ENCODE data around the gene ZIC4.

Gene ZIC4

GRCh38 chr3:147405231-147406027, 914 bp downstream of the ZIC4 start:
- no peak for DNase-seq (ENCODE audit: low read depth in 3 of 3)

GRCh38 chr3:147404800-147405230, 1.5 kb downstream of the ZIC4 start:
- DNase-seq (ENCODE audit: low read depth in 3 of 3): no peak

- DNase-seq (ENCODE audit: low read depth in 3 of 3): no peak
Observed at GRCh38 chr3:147404000-147404799, 2.1 kb downstream of the ZIC4 start.

DNA sequence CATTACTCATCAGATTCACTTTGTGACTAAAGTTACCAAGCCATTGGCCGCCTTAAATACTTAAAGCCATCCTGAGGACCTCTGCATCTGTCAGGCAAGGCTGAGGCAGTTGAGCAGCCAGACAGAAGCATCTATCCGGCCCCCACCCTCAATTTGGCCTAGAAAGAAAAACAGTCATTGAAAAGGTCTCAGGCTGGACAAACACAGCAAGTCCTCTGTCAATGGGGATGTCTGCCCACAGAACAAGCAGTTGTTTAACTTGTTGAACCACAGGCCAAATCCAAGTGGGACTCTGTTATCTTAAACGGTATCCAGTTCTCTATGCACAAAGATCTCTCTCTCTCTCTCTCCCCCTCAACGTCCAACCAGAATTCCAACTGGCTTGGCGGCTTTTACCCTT, 2.8 kb downstream of the ZIC4 start:
- no peak for DNase-seq (ENCODE audit: low read depth in 3 of 3)

- no peak for DNase-seq (ENCODE audit: low read depth in 3 of 3)
Observed at GRCh38 chr3:147402159-147402558, 4.2 kb downstream of the ZIC4 start.

DNA sequence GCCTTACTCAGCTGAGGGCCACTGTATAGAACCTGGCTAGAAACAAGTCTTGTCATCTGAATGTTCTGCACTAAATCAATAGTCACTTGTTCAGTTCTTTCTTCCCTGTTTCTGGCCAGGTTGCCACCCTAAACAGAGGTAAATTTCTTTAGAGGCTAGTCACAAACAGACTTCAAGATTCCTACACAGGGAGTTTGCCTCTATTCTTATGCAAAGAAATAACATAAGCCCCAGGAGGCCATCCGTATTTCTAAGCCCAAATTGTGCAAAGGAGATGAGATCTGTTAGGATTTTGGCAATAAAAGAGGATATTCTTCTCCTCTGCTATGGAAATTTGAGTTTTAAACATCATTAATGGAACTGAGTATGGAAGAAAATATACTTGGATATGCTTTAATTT, 4.9 kb downstream of the ZIC4 start:
- no peak for DNase-seq (ENCODE audit: low read depth in 3 of 3)

DNA sequence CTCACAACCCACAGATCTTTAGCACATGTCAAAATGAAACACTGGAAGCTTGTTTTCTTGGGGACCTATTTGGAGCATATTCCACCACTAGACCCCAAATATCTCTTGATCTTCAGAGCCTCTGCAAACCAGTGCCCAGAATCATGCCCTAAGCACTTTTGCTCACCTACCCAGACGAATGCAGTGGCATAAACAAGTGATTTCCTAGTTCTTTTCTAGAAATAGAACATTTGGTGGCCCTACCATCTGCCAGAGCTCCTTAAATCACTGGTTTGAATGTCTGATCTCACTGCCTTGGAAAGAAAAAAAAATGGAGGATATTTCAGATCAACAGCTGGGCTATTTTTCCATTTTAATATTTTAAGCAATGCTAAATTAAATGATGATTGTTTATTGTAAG, 5.3 kb downstream of the ZIC4 start:
- no peak for DNase-seq (ENCODE audit: low read depth in 3 of 3)

GRCh38 chr3:147400111-147400510, 6.2 kb downstream of the ZIC4 start:
- no peak for DNase-seq (ENCODE audit: low read depth in 3 of 3)

DNA sequence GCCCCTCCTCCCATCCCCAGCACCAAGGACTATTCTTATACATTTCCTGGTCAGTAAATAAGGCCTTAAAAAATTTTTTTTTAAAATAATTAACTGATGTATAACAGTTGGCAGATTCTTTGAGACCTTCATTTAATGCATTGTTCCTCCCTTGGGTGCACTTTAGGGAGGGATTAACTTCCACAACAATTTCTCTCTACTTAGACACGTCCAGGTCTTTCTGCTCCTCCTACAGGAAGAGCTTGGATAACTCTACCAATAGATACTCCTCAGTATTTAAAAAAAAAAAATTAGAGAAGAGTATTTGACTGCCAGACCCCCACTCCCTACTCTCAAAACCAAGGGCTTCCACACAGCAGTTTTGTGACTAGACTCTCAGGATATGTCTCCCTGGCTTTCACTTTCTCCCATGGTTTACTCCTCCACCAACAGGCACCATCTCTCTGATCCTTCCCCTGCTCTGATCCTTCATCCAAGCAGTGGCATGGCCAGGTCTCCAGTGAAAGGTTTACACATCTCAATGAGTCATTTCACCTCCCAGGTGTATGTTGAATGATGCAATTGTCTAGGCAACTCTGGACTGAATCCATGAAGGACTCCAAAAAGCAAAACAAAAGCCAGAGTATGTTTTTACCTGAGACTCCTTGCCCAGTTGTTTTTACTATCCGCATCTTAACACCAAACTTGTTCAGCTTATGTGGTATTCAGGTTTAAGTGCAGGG, 7.4 kb downstream of the ZIC4 start:
- no peak for DNase-seq (ENCODE audit: low read depth in 3 of 3)

- DNase-seq (ENCODE audit: low read depth in 3 of 3): no peak
Observed at GRCh38 chr3:147397875-147398812, 8.2 kb downstream of the ZIC4 start.

DNA sequence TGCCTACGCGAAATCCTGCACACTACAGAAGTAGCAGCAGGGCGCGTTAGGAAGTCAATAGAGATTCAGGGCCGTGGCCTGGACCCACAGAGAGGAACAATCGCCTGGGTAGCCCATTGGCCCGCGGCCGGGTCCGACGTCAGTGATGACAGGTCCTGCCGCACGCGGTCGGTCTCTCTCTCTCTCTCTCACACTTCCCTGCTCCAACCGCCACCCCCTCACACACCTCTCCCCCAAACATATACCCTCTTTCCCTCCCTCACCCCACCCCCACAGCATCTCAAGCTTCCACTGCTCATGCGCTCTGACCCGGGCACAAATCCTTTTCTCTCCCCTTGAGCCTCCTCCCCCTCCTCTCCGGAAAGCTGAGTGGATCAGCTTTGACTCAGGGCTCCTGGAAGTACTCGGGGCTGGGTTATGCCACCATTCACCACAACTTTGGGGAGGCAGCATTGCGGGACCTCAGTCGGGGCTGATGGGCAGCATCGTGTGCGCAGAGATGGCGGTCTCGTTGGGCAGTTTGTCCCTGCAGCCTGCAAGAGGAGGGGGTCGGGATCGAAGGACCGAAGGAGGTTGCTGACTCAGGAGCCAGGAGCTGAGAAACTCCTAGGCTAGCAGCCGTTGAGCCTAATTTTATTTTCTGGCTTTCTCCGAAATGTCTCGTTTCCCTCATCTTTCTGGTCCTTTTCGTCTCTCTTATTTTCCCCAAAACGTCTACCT, 9.0 kb downstream of the ZIC4 start:
- no peak for DNase-seq (ENCODE audit: low read depth in 3 of 3)

GRCh38 chr3:147396712-147397046, 9.7 kb downstream of the ZIC4 start:
- no peak for DNase-seq (ENCODE audit: low read depth in 3 of 3)

GRCh38 chr3:147395899-147396711, 10.2 kb downstream of the ZIC4 start:
- DNase-seq (ENCODE audit: low read depth in 3 of 3): no peak

GRCh38 chr3:147394884-147395225, 11.5 kb downstream of the ZIC4 start:
- DNase-seq (ENCODE audit: low read depth in 3 of 3): no peak

GRCh38 chr3:147393943-147394883, 12.1 kb downstream of the ZIC4 start:
- DNase-seq (ENCODE audit: low read depth in 3 of 3): no peak

DNA sequence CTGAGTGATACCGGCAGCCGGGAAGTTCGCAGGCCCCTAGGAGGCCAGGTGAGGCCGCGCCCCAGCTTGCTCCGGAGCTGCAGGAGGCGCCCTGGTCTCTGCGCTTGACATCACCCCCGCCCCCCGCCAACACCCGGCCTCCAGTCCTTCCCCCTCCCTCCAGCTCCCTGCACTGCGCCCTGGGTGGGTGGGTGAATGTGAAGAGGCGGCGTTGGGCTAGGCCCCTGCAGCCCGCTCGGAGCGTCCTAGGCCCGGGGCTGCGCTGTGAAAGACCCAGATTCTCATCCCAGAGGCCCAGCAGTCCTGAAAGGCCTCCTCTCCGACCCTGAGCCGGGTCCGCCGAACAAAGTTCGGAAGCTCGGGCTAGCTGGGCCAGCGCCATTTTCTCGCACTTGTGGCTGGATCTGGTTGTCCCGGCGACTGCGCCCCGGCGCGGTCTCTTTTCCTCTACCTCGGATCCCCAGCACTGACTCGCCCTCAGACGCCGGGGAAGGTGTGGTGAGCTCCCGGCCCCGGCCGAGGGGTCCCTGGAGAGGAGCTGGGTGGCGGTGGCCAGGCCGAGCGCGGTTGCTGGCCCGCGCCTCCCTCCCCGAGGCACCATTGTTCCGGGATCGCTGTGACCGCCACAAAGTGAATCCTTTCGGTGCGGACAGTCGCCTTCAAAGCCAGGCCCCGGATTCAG, 12.9 kb downstream of the ZIC4 start:
- DNase-seq (ENCODE audit: low read depth in 3 of 3): no peak

DNA sequence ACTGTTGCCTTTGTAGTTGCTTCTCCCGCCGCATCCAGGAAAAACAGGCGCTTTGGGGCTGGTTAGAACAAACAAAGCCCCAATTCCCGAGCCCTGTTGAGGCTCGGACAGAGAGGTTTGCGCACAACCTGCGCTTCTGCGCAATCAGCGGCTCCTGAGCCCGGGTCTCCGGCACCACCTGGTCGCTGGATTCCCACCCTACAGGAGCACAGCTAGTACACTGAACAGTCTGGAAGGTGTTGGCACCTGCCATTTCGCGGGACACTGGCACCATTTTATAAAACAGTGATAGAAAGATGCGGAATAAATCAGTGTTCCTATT, 13.8 kb downstream of the ZIC4 start:
- no peak for DNase-seq (ENCODE audit: low read depth in 3 of 3)

DNA sequence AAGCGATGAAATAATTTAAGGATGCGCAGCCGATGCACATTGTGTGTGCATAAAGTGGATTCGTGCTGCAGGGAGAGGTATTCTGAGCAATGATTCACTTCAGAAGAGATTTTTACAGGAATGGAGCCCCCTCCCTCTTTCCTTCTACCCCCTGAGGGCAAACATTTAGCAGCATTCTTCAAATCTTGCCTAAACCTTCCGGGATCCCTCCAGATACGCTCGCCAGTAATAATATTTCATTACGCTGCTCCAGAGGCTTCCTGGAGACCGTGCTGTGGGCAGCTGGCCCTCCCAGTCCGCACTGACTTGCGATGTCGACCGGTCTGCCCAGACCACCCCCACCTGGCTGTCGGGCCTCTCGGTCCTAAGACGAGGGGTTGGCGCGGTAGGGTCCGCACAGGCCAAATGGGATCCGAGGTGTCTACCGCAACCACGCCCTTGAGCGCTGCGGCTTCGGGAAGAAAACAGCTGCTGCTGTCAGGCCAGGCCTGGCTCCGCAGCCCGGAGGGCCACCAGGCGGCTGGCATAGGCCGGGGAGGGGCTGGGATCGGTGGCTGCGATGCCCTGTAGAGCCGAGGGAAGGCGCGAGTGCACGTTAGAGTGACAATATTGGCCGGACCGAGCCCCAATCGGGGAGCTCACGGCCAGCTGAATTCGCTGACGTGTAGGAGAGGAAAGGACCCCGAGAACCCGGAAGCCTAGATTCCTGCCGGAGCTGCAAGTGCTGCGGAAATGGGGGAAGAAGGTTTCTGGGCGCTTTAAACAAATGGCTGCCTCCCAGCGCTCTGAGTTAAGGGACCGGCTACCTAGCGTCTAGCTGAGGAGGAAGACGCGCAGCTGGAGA, 14.3 kb downstream of the ZIC4 start:
- no peak for DNase-seq (ENCODE audit: low read depth in 3 of 3)
